ENCODE results near the gene PRR14L. TPM values are rescaled to one million over a fixed set of nuclear protein-coding genes. Genes with fewer than 3 reads are reported as not detected.
A peak's percentile ranks its signal among the peaks of the same experiment; 100 is the strongest.

The PRR14L gene
- total and polyA plus RNA-seq, 2 of the 13 experiments (the other 11 are each of a cell fraction or from before 2014, with no cell fraction given): 6.6 to 16.5 TPM

DNA sequence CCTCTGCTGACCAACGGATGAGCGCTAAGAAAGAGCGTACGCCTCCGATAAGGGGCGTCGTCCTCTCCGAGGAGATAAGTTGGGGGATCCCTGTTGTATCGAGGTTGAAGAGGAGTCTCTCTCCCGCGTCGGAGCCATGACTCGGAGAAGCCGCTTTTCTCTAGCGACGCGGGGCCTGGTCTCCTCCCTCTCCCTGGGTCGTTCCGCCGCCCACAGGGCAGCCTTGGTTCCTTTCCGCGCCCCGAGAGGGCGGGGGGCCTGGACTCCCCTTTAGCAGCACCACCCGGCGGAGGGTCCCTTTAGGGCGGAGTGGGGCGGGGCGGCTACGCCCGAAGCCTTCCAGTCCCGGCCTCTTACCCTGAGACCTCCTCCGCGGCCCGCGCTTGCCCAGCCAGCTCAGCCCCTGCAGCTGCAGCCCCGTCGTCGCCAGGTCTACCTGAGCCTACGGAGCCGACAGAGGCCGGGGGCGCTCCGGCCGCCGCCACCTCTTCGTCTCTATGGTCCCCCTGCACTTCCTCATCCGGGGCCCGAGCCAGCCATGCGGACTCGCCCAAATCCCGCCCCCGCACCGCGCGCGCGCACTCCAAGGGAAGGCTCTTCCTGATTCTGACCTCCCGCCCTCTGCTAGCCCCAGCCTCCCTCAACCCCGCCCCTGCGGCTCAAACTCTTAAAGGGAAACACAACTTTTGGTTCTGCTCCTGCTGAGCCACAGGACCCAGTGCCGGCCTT is at the start of gene PRR14L (continued):
- TF ChIP-seq ZMYM3 (CRISPR knock-in tag; IDR thresholded peaks at IDR 0.05) (peak; percentile 74), SP5 (CRISPR knock-in tag; IDR thresholded peaks at IDR 0.05; ENCODE audit: borderline replicate concordance, low read depth) (peak; percentile 61), ZFX (CRISPR knock-in tag; IDR thresholded peaks at IDR 0.05; ENCODE audit: low read depth) (peak; percentile 92), ZNF567 (CRISPR knock-in tag; IDR thresholded peaks at IDR 0.05; ENCODE audit: borderline replicate concordance) (no peak), NCOA2 (CRISPR knock-in tag; IDR thresholded peaks at IDR 0.05) (peak; percentile 51; the same call in 1 of the 2 replicates), DMAP1 (CRISPR knock-in tag; IDR thresholded peaks at IDR 0.05) (peak; percentile 92), ZBTB21 (CRISPR knock-in tag; IDR thresholded peaks at IDR 0.05) (no peak), AKAP8 (CRISPR knock-in tag; IDR thresholded peaks at IDR 0.05) (peak; percentile 89; the same call in 1 of the 2 replicates), ZFP90 (CRISPR knock-in tag; IDR thresholded peaks at IDR 0.05; ENCODE audit: borderline replicate concordance) (peak; percentile 91), MAZ (IDR thresholded peaks at IDR 0.05; ENCODE audit: borderline replicate concordance, low read depth, low read length) (peak; percentile 96), MAZ (CRISPR knock-in tag; IDR thresholded peaks at IDR 0.05; ENCODE audit: low read depth) (peak; percentile 85), LCORL (IDR thresholded peaks at IDR 0.05) (no peak), LCORL (CRISPR knock-in tag; IDR thresholded peaks at IDR 0.05) (peak; percentile 74), SALL2 (CRISPR knock-in tag; IDR thresholded peaks at IDR 0.05) (peak; percentile 83), ZNF577 (CRISPR knock-in tag; IDR thresholded peaks at IDR 0.05; ENCODE audit: borderline replicate concordance, low read depth) (no peak)
- TF ChIP-seq, protein P1, sequence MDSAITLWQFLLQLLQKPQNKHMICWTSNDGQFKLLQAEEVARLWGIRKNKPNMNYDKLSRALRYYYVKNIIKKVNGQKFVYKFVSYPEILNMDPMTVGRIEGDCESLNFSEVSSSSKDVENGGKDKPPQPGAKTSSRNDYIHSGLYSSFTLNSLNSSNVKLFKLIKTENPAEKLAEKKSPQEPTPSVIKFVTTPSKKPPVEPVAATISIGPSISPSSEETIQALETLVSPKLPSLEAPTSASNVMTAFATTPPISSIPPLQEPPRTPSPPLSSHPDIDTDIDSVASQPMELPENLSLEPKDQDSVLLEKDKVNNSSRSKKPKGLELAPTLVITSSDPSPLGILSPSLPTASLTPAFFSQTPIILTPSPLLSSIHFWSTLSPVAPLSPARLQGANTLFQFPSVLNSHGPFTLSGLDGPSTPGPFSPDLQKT (CRISPR knock-in tag; IDR thresholded peaks at IDR 0.05; ENCODE audit: borderline replicate concordance): no peak
- TF ChIP-seq, protein P2, sequence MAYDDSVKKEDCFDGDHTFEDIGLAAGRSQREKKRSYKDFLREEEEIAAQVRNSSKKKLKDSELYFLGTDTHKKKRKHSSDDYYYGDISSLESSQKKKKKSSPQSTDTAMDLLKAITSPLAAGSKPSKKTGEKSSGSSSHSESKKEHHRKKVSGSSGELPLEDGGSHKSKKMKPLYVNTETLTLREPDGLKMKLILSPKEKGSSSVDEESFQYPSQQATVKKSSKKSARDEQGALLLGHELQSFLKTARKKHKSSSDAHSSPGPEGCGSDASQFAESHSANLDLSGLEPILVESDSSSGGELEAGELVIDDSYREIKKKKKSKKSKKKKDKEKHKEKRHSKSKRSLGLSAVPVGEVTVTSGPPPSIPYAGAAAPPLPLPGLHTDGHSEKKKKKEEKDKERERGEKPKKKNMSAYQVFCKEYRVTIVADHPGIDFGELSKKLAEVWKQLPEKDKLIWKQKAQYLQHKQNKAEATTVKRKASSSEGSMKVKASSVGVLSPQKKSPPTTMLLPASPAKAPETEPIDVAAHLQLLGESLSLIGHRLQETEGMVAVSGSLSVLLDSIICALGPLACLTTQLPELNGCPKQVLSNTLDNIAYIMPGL (CRISPR knock-in tag; IDR thresholded peaks at IDR 0.05; ENCODE audit: borderline replicate concordance in 1 of 2, low read depth in 1 of 2): peak; percentile 79 to 81
- TF ChIP-seq, protein P3, sequence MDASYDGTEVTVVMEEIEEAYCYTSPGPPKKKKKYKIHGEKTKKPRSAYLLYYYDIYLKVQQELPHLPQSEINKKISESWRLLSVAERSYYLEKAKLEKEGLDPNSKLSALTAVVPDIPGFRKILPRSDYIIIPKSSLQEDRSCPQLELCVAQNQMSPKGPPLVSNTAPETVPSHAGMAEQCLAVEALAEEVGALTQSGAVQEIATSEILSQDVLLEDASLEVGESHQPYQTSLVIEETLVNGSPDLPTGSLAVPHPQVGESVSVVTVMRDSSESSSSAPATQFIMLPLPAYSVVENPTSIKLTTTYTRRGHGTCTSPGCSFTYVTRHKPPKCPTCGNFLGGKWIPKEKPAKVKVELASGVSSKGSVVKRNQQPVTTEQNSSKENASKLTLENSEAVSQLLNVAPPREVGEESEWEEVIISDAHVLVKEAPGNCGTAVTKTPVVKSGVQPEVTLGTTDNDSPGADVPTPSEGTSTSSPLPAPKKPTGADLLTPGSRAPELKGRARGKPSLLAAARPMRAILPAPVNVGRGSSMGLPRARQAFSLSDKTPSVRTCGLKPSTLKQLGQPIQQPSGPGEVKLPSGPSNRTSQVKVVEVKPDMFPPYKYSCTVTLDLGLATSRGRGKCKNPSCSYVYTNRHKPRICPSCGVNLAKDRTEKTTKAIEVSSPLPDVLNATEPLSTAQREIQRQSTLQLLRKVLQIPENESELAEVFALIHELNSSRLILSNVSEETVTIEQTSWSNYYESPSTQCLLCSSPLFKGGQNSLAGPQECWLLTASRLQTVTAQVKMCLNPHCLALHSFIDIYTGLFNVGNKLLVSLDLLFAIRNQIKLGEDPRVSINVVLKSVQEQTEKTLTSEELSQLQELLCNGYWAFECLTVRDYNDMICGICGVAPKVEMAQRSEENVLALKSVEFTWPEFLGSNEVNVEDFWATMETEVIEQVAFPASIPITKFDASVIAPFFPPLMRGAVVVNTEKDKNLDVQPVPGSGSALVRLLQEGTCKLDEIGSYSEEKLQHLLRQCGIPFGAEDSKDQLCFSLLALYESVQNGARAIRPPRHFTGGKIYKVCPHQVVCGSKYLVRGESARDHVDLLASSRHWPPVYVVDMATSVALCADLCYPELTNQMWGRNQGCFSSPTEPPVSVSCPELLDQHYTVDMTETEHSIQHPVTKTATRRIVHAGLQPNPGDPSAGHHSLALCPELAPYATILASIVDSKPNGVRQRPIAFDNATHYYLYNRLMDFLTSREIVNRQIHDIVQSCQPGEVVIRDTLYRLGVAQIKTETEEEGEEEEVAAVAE (CRISPR knock-in tag; IDR thresholded peaks at IDR 0.05; ENCODE audit: borderline replicate concordance): peak; percentile 59; the same call in 1 of the 2 replicates
- TF ChIP-seq, protein P4, sequence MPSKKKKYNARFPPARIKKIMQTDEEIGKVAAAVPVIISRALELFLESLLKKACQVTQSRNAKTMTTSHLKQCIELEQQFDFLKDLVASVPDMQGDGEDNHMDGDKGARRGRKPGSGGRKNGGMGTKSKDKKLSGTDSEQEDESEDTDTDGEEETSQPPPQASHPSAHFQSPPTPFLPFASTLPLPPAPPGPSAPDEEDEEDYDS (CRISPR knock-in tag; IDR thresholded peaks at IDR 0.05): peak; percentile 57

All from HepG2 (cell line).